WI38 (cell line): ENCODE data around the gene CSNK1D.

Source experiments
- H3K4me3 ChIP-seq: 2 replicates; pipeline ENCODE4 v1.5.1; 2011; ENCODE audit warnings: low read depth, mild to moderate bottlenecking, control low read depth, low read length
- TF ChIP-seq, protein P1 (sequence below): IDR thresholded peaks from 2 replicates; pipeline ENCODE4 v1.5.1; 2012; ENCODE audit warnings: low read depth, mild to moderate bottlenecking, control low read depth, low read length

Gene CSNK1D

GRCh38 chr17:82273327-82274133, at the start of gene CSNK1D:
Gene CSNK1D (minus strand): TSS chr17:82273700. CDS start chr17:82273381, 319 bp downstream.
- TF ChIP-seq, protein P1, sequence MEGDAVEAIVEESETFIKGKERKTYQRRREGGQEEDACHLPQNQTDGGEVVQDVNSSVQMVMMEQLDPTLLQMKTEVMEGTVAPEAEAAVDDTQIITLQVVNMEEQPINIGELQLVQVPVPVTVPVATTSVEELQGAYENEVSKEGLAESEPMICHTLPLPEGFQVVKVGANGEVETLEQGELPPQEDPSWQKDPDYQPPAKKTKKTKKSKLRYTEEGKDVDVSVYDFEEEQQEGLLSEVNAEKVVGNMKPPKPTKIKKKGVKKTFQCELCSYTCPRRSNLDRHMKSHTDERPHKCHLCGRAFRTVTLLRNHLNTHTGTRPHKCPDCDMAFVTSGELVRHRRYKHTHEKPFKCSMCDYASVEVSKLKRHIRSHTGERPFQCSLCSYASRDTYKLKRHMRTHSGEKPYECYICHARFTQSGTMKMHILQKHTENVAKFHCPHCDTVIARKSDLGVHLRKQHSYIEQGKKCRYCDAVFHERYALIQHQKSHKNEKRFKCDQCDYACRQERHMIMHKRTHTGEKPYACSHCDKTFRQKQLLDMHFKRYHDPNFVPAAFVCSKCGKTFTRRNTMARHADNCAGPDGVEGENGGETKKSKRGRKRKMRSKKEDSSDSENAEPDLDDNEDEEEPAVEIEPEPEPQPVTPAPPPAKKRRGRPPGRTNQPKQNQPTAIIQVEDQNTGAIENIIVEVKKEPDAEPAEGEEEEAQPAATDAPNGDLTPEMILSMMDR = no peak
- H3K4me3 ChIP-seq = peak within 1 kb of the TSS; percentile 84

DNA sequence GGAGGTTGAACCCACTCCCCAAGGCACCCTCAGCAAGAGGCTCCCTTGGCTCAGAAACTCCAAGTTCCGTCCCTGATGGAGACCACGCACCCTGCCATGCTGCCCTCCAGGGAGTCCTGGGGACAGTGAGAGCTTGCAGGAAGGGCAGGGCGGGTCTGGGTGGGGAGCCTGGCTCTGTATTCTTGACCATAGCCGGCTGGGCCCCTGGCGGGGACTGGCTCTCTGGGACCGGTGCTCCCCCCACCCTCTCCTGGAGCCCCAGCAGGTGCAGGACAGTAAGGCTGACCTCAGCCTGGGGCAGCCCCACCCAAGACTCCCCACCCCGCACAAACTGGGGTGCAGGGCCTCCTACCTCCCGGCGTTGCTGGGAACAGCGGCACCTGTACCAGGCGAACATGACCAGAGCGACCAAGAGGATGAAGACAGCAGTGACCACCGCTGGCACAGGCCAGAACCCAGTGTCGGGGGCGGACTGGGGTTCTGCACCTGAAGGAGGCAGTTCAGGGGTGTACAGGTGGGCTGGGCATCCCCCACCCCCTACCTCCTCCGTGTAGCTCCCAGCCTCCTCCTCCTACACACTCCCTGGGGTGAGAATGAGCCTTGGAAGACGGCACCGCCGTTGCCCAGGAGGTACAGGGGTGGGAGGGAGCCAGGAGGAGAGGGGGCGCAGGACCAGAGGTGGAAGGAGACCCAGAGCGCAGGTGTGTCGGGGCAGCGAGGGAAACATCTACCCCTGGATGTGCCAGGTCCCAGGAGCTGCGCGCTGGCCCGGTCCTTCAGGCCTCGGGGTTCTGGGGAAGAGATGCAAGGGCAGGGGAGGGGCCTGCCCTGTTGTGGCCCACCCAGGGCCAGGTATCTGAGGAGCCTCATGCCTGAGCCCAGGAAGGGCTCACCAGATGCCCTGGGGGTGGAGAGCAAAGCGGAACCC, 49.3 kb upstream of the CSNK1D start:
- TF ChIP-seq, protein P1 = no peak
- H3K4me3 ChIP-seq = no peak overlapping the region

GRCh38 chr17:82321947-82322466, 48.5 kb upstream of the CSNK1D start:
- no peak overlapping the region for H3K4me3 ChIP-seq
- TF ChIP-seq, protein P1 = no peak

DNA sequence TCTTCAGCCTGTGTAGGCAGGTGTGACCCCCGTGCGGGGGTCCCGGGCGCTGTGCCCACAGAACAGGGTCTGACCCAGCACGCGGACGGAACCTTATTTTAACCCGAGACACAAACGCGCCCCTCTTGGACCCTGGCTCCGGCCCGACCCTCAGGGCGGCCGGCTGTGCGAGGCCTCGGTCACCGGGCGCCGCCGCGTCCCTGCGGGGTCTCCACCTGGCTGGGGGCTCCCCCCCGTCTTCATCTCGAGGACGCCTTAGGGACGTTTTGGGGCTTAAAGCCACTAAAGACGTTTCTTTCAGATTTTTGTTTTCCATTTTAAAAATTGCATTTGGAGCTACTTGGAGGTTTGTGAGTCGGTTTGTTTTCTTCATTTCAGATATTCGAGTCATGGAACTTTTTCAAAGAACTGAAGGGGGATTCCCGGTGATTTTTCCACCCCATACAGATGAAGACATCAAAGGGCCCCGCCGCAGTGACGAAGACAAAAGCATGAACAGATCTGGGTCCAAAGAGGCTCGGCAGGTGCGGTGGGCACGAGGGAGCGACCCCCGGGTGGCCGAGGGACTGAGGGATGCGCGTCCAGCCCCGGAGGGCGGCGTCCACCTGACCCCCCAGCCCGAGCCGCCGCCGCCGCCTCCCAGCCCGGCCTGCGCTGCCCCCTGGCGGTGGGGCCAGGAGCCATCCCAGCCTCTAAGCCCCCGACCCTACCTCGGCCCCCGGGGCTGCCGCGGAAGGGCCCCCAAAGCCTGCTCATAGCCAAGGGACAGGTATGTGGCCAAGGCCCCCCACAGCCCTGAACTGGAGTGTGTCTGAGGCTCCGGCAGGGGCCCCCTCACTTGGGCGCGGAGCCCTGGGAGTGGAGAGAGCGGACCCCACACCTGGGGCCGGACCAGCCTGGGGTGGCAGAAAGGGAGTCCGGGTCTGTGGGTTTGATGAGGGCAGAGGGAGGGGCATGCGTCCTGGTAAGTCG, 47.7 kb upstream of the CSNK1D start:
- no peak overlapping the region for H3K4me3 ChIP-seq
- TF ChIP-seq, protein P1 = peak; percentile 82

- no peak overlapping the region for H3K4me3 ChIP-seq
- TF ChIP-seq, protein P1 = no peak
These were observed 46.8 kb upstream of the CSNK1D start for GRCh38 chr17:82320140-82320840.

DNA sequence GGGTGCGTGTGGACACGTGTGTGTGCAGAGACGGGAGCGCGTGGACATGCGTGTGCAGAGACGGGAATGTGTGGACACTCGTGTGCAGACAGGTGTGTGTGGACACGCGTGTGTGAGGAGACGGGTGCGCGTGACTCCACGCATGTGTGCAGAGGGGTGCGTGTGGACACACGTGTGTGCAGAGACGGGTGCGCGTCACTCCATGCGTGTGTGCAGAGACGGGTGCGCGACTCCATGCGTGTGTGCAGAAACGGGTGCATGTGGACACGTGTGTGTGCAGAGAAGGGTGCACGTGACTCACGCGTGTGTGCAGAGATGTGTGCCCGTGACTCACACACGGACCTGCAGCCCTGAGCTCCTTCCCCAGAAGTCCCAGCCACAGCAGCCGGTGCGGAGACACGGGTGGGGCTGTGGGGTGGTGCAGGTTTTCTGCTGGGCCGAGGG, 46.1 kb upstream of the CSNK1D start:
- no peak overlapping the region for H3K4me3 ChIP-seq
- TF ChIP-seq, protein P1 = no peak
